ENCODE data around the gene TUB.

TUB gene

DNA sequence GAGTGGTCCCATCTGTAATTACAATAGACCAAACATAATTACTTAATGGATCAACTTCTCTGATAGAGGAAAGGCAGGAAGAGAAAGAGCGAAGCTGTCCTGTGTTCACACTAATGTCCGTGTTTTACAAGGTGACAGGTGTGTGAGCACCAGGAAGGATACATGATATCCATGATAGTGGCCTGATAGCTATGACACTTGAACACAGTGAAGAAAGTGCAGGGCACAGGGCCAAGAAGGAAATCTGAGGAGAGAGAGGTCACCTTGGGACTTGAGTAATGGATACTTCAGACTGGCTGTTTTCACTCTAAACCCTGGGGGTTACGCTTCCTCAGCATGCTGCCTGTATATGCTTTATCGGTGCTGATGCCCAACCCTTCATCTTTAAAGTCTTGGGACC lies 29.4 kb downstream of the TUB start:
- TF ChIP-seq SP2 (tag by site-specific recombination; IDR thresholded peaks at IDR 0.05) = no peak
- H3K9me3 ChIP-seq (ENCODE audit: control insufficient read depth, insufficient read depth, low read depth, low read length) = no peaks in the 10 kb centered on the region
- no peaks in the 10 kb centered on the region for H3K4me1 ChIP-seq (ENCODE audit: control insufficient read depth, insufficient read depth, low read length)
- no peak overlapping the region for H3K4me3 ChIP-seq (ENCODE audit: low read depth, low read length)
- POLR2A ChIA-PET = no interaction called here
- CTCF ChIA-PET = interaction anchor here (1.3 to 5.1 kb wide), 4 partner anchors 11 to 104 kb away, joined by 3 to 38 read pairs (median 24); no protein-coding TSS in a partner anchor
- H3K36me3 ChIP-seq (ENCODE audit: control insufficient read depth in 2 of 2, insufficient read depth in 1 of 2, low read length in 2 of 2) = peaks cover 0 to 22% of the 10 kb centered on the region in 2 experiments; a peak in 1 of 3 replicates
- no peak overlapping the region for H3K27ac ChIP-seq (ENCODE audit: extremely low read depth, low read depth, low read length)

DNA sequence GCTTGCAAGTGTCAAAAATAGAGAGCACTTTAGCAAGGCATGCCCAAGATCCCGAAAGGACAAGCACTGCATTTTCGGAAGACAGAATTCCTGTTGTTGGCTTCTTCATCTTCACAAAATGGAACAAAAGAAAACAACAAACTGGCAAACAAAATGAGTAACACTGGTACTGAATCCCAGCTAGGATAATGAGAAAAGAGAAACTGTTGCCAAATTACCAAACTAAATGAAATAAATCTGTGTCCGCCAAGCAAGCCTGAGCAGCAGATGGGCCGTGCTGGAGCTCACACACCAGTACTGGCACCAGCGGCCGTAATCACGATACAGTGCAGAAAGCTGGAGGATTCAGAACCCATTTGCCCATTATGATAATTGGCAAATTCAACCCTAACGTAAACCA lies 30.6 kb downstream of the TUB start:
- Histone ChIP-seq H3K36me3 (ENCODE audit: control insufficient read depth in 2 of 2, insufficient read depth in 1 of 2, low read length in 2 of 2) (peaks cover 0 to 10% of the 10 kb centered on the region in 2 experiments; a peak in 1 of 3 replicates), H3K4me1 (ENCODE audit: control insufficient read depth, insufficient read depth, low read length) (no peaks in the 10 kb centered on the region), H3K9me3 (ENCODE audit: control insufficient read depth, insufficient read depth, low read depth, low read length) (no peaks in the 10 kb centered on the region), H3K27ac (ENCODE audit: extremely low read depth, low read depth, low read length) (no peak overlapping the region), H3K4me3 (ENCODE audit: low read depth, low read length) (no peak overlapping the region)
- CTCF ChIA-PET = interaction anchor here (0.6 to 5.1 kb wide), 5 partner anchors 12 to 84 kb away, joined by 3 to 38 read pairs (median 10); no protein-coding TSS in a partner anchor
- TF ChIP-seq, protein P1, sequence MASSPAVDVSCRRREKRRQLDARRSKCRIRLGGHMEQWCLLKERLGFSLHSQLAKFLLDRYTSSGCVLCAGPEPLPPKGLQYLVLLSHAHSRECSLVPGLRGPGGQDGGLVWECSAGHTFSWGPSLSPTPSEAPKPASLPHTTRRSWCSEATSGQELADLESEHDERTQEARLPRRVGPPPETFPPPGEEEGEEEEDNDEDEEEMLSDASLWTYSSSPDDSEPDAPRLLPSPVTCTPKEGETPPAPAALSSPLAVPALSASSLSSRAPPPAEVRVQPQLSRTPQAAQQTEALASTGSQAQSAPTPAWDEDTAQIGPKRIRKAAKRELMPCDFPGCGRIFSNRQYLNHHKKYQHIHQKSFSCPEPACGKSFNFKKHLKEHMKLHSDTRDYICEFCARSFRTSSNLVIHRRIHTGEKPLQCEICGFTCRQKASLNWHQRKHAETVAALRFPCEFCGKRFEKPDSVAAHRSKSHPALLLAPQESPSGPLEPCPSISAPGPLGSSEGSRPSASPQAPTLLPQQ (tag by site-specific recombination; IDR thresholded peaks at IDR 0.05) = no peak
- no peak for TF ChIP-seq RBAK (tag by site-specific recombination; IDR thresholded peaks at IDR 0.05)
- TF ChIP-seq BCL11A (tag by site-specific recombination; IDR thresholded peaks at IDR 0.05; ENCODE audit: low read depth) = no peak
- no peak for TF ChIP-seq EGR2 (tag by site-specific recombination; IDR thresholded peaks at IDR 0.05; ENCODE audit: low read depth)
- TF ChIP-seq, protein P2, sequence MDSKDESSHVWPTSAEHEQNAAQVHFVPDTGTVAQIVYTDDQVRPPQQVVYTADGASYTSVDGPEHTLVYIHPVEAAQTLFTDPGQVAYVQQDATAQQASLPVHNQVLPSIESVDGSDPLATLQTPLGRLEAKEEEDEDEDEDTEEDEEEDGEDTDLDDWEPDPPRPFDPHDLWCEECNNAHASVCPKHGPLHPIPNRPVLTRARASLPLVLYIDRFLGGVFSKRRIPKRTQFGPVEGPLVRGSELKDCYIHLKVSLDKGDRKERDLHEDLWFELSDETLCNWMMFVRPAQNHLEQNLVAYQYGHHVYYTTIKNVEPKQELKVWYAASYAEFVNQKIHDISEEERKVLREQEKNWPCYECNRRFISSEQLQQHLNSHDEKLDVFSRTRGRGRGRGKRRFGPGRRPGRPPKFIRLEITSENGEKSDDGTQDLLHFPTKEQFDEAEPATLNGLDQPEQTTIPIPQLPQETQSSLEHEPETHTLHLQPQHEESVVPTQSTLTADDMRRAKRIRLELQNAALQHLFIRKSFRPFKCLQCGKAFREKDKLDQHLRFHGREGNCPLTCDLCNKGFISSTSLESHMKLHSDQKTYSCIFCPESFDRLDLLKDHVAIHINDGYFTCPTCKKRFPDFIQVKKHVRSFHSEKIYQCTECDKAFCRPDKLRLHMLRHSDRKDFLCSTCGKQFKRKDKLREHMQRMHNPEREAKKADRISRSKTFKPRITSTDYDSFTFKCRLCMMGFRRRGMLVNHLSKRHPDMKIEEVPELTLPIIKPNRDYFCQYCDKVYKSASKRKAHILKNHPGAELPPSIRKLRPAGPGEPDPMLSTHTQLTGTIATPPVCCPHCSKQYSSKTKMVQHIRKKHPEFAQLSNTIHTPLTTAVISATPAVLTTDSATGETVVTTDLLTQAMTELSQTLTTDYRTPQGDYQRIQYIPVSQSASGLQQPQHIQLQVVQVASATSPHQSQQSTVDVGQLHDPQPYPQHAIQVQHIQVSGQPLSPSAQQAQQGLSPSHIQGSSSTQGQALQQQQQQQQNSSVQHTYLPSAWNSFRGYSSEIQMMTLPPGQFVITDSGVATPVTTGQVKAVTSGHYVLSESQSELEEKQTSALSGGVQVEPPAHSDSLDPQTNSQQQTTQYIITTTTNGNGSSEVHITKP (tag by site-specific recombination; IDR thresholded peaks at IDR 0.05) = no peak
- TF ChIP-seq, protein P3, sequence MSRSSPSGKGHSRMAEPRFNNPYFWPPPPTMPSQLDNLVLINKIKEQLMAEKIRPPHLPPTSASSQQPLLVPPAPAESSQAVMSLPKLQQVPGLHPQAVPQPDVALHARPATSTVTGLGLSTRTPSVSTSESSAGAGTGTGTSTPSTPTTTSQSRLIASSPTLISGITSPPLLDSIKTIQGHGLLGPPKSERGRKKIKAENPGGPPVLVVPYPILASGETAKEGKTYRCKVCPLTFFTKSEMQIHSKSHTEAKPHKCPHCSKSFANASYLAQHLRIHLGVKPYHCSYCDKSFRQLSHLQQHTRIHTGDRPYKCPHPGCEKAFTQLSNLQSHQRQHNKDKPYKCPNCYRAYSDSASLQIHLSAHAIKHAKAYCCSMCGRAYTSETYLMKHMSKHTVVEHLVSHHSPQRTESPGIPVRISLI (tag by site-specific recombination; IDR thresholded peaks at IDR 0.05) = no peak
- POLR2A ChIA-PET = no interaction called here

DNA sequence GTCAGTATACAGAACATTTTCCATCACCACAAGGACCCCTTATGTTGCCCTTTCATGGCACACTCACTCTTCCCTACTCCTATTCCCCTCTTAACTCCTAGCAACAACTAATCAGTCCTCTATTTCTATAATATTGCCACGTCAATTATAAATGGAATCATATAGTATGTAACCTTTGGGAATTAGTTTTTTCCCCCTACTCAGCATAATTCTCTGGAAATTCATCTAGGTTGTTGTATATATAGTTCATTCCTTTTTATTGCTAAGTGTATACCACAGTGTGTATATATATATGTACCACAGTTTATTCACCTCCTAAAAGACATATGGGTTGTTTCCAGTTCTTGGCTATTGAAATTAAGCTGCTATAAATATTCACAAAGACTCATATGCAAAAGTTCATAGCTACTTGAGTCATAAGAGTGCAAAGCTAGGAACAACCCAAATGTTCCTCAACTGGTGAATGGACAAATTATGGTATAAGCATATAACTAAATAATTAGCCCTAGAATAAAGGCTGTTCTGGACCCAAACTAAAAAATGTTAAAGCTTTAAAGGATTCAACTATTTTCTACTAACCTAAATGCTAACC lies 41.3 kb downstream of the TUB start:
- H3K36me3 ChIP-seq (ENCODE audit: control insufficient read depth in 2 of 2, insufficient read depth in 1 of 2, low read length in 2 of 2) = no peaks in the 10 kb centered on the region
- H3K27ac ChIP-seq (ENCODE audit: extremely low read depth, low read depth, low read length) = no peak overlapping the region
- CTCF ChIA-PET = interaction anchor here (0.6 to 1.1 kb wide), 4 partner anchors 23 to 484 kb away, joined by 3 to 5 read pairs (median 3); no protein-coding TSS in a partner anchor
- TF ChIP-seq FEZF1 (tag by site-specific recombination; IDR thresholded peaks at IDR 0.05) (no peak), ZNF785 (tag by site-specific recombination; IDR thresholded peaks at IDR 0.05) (no peak), ZNF600 (tag by site-specific recombination; IDR thresholded peaks at IDR 0.05) (no peak), ZNF24 (tag by site-specific recombination; IDR thresholded peaks at IDR 0.05) (no peak), ZNF391 (tag by site-specific recombination; IDR thresholded peaks at IDR 0.05; ENCODE audit: borderline replicate concordance, low read depth) (no peak), ZNF501 (tag by site-specific recombination; IDR thresholded peaks at IDR 0.05) (no peak), GLI2 (tag by site-specific recombination; IDR thresholded peaks at IDR 0.05; ENCODE audit: borderline replicate concordance, low read depth) (no peak), KLF8 (tag by site-specific recombination; IDR thresholded peaks at IDR 0.05) (no peak), ZNF514 (tag by site-specific recombination; IDR thresholded peaks at IDR 0.05) (no peak), ZNF843 (tag by site-specific recombination; IDR thresholded peaks at IDR 0.05) (no peak), ZNF404 (tag by site-specific recombination; IDR thresholded peaks at IDR 0.05) (no peak), GLIS2 (tag by site-specific recombination; IDR thresholded peaks at IDR 0.05) (no peak)
- TF ChIP-seq, protein P2 (tag by site-specific recombination; IDR thresholded peaks at IDR 0.05) = no peak
- TF ChIP-seq, protein P4, sequence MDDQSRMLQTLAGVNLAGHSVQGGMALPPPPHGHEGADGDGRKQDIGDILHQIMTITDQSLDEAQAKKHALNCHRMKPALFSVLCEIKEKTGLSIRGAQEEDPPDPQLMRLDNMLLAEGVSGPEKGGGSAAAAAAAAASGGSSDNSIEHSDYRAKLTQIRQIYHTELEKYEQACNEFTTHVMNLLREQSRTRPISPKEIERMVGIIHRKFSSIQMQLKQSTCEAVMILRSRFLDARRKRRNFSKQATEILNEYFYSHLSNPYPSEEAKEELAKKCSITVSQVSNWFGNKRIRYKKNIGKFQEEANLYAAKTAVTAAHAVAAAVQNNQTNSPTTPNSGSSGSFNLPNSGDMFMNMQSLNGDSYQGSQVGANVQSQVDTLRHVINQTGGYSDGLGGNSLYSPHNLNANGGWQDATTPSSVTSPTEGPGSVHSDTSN (CRISPR knock-in tag; IDR thresholded peaks at IDR 0.05) = no peak
- H3K4me3 ChIP-seq (ENCODE audit: low read depth, low read length) = no peak overlapping the region
- POLR2A ChIA-PET = no interaction called here
- no peaks in the 10 kb centered on the region for H3K9me3 ChIP-seq (ENCODE audit: control insufficient read depth, insufficient read depth, low read depth, low read length)
- H3K4me1 ChIP-seq (ENCODE audit: control insufficient read depth, insufficient read depth, low read length) = no peaks in the 10 kb centered on the region
